Measurements from ENCODE around the gene GET3. TPM values are rescaled to one million over a fixed set of nuclear protein-coding genes. Genes with fewer than 3 reads are reported as not detected.
"Not testable (repeated sequence)": the region's sequence is repeated elsewhere in the genome, so short reads cannot be mapped to it uniquely, and the experiment has no call there.

GET3 gene
- total and polyA plus RNA-seq, 5 donors from 2014 or later = 37.9 to 91.2 (median 72.7) TPM

DNA sequence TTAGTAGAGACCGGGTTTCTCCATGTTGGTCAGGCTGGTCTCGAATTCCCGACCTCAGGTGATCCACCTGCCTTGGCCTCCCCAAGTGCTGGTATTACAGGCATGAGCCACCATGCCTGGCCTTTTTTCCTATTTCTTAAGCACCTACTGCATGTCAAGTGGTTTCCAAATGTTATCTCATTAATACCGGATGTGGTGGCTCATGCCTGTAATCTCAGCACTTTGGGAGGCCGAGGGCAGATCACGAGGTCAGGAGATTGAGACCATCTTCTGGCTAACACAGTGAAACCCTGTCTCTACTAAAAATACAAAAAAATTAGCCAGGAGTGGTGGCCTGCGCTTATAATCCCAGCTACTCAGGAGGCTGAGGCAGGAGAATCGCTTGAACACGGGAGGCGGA is 11.7 kb upstream of the GET3 start:
- H3K4me1 Mint-ChIP-seq = peaks cover 9 to 41% (median 35%) of the 10 kb centered on the region in 4 donors
- peaks cover 30% of the 10 kb centered on the region for H3K4me1 ChIP-seq (ENCODE audit: control insufficient read depth, insufficient read depth, low read length, poor library complexity, severe bottlenecking)
- not testable (repeated sequence) for H3K27ac Mint-ChIP-seq; H3K9me3 Mint-ChIP-seq; H3K27me3 ChIP-seq (ENCODE audit: control insufficient read depth, insufficient read depth, low read length); H3K4me3 ChIP-seq (ENCODE audit: low read depth, low read length); H3K9me3 ChIP-seq (ENCODE audit: control insufficient read depth in 2 of 2, low read length in 2 of 2); DNase-seq; H3K27ac ChIP-seq (ENCODE audit: insufficient read depth, low read length, poor library complexity, severe bottlenecking); ATAC-seq (ENCODE audit: low read depth in 2 of 2)
- peaks cover 16% of the 10 kb centered on the region for H3K36me3 ChIP-seq (ENCODE audit: control insufficient read depth, insufficient read depth, low read length)
- peaks cover 19% of the 10 kb centered on the region for H3K36me3 Mint-ChIP-seq
- peak overlapping the region in 2 of 4 donors; percentile 60 to 86 for H3K4me3 Mint-ChIP-seq
- peaks cover 12% of the 10 kb centered on the region for H3K27me3 Mint-ChIP-seq

DNA sequence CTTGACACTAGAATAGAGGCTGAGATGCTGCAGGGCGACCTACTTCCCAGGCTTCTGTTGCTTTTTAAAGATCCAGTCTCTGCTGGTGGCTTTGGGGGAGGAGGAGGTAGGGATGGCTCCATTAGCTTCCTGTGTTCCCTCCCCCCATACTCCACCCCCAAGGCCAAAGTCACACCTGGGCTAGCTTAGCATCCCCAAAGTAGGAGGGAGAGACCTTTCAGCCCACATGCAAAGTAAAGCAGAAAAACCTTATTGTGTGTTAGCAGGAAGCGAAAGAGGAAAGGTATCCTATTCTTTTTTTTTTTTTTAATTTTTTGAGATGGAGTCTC is 10.3 kb upstream of the GET3 start:
- Mint-ChIP-seq H3K36me3 (peaks cover 21% of the 10 kb centered on the region), H3K4me1 (peaks cover 9 to 46% (median 28%) of the 10 kb centered on the region in 4 donors), H3K27ac (no peak overlapping the region), H3K27me3 (peaks cover 12% of the 10 kb centered on the region), H3K9me3 (peaks cover 0 to 3% (median 0%) of the 10 kb centered on the region in 7 donors), H3K4me3 (peak overlapping the region in 1 of 4 donors; percentile 86)
- H3K4me1 ChIP-seq (ENCODE audit: control insufficient read depth, insufficient read depth, low read length, poor library complexity, severe bottlenecking) = peaks cover 23% of the 10 kb centered on the region
- H3K27me3 ChIP-seq (ENCODE audit: control insufficient read depth, insufficient read depth, low read length) = no peaks in the 10 kb centered on the region
- H3K36me3 ChIP-seq (ENCODE audit: control insufficient read depth, insufficient read depth, low read length) = peaks cover 23% of the 10 kb centered on the region
- H3K4me3 ChIP-seq (ENCODE audit: low read depth, low read length) = no peak overlapping the region
- H3K27ac ChIP-seq (ENCODE audit: insufficient read depth, low read length, poor library complexity, severe bottlenecking) = no peak overlapping the region
- DNase-seq (no peak), ATAC-seq (ENCODE audit: low read depth in 2 of 2) (no peak)
- no peaks in the 10 kb centered on the region for H3K9me3 ChIP-seq (ENCODE audit: control insufficient read depth in 2 of 2, low read length in 2 of 2)

DNA sequence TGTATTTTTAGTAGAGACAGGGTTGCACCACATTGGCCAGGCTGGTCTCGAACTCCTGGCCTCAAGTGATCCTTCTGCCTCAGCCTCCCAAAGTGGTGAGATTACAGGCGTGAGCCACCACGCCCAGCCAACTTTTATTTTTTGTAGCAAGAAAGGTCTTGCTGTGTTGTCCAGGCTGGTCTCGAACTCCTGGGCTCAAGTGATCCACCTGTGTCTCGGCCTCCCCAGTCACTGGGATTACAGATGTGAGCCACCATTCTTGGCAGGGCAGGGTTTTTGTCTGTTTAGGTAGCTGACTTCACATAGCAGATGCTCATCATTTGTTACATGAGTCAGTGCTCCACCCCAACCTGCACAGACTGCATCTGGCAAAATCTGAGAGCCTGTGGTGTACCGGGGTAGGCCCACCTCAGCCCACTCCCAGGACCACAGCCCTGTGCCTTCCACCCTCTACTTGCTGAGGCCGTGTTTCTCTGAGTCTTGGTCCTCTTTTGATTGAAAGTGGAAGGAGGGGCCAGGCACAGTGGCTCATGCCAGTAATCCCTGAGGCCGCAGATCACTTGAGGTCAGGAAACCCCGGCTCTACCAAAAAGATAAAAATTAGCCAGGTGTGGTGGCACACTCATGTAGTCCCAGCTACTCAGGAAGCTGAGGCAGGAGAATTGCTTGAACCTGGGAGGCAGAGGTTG is 9.4 kb upstream of the GET3 start:
- peaks cover 26% of the 10 kb centered on the region for H3K36me3 ChIP-seq (ENCODE audit: control insufficient read depth, insufficient read depth, low read length)
- ATAC-seq (ENCODE audit: low read depth in 2 of 2) = no peak
- no peak overlapping the region for H3K27ac Mint-ChIP-seq
- no peaks in the 10 kb centered on the region for H3K27me3 ChIP-seq (ENCODE audit: control insufficient read depth, insufficient read depth, low read length)
- no peaks in the 10 kb centered on the region for H3K9me3 Mint-ChIP-seq
- peaks cover 28% of the 10 kb centered on the region for H3K4me1 ChIP-seq (ENCODE audit: control insufficient read depth, insufficient read depth, low read length, poor library complexity, severe bottlenecking)
- H3K27me3 Mint-ChIP-seq = peaks cover 5% of the 10 kb centered on the region
- H3K27ac ChIP-seq (ENCODE audit: insufficient read depth, low read length, poor library complexity, severe bottlenecking) = no peak overlapping the region
- DNase-seq = no peak
- peaks cover 9 to 51% (median 26%) of the 10 kb centered on the region in 4 donors for H3K4me1 Mint-ChIP-seq
- H3K9me3 ChIP-seq (ENCODE audit: control insufficient read depth in 2 of 2, low read length in 2 of 2) = no peaks in the 10 kb centered on the region
- peaks cover 25% of the 10 kb centered on the region for H3K36me3 Mint-ChIP-seq
- H3K4me3 Mint-ChIP-seq = peak overlapping the region in 1 of 4 donors; percentile 88
- H3K4me3 ChIP-seq (ENCODE audit: low read depth, low read length) = no peak overlapping the region

DNA sequence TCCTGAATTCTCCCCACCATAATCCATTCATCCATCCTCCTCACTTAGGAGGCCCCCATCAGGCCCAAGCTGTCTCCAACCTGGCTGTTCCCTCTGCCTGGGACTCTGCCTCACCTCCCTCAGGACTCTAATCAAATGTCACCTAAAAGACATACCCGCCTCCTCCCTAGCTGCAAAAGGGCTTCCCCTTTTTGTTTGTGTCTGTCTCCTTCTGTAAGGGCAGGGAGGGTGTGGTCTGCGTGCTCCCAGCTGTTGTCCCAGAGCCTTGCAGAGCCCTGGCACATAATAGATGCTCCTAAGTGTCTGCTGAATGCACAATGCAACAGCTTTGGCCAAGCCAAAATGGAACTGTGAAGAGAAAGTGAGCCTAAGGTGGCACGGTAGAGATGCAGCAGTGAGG is 7.2 kb upstream of the GET3 start:
- ATAC-seq (ENCODE audit: low read depth in 2 of 2) (no peak), DNase-seq (no peak)
- Histone ChIP-seq H3K27me3 (ENCODE audit: control insufficient read depth, insufficient read depth, low read length) (no peaks in the 10 kb centered on the region), H3K4me3 (ENCODE audit: low read depth, low read length) (no peak overlapping the region), H3K27ac (ENCODE audit: insufficient read depth, low read length, poor library complexity, severe bottlenecking) (no peak overlapping the region), H3K9me3 (ENCODE audit: control insufficient read depth in 2 of 2, low read length in 2 of 2) (no peaks in the 10 kb centered on the region), H3K4me1 (ENCODE audit: control insufficient read depth, insufficient read depth, low read length, poor library complexity, severe bottlenecking) (peaks cover 31% of the 10 kb centered on the region), H3K36me3 (ENCODE audit: control insufficient read depth, insufficient read depth, low read length) (peaks cover 26% of the 10 kb centered on the region)
- Mint-ChIP-seq H3K27me3 (peaks cover 5% of the 10 kb centered on the region), H3K4me3 (peak overlapping the region in 3 of 4 donors; percentile 21 to 88 (median 33)), H3K9me3 (no peaks in the 10 kb centered on the region), H3K4me1 (peaks cover 10 to 48% (median 24%) of the 10 kb centered on the region in 4 donors), H3K36me3 (peaks cover 25% of the 10 kb centered on the region), H3K27ac (no peak overlapping the region)

DNA sequence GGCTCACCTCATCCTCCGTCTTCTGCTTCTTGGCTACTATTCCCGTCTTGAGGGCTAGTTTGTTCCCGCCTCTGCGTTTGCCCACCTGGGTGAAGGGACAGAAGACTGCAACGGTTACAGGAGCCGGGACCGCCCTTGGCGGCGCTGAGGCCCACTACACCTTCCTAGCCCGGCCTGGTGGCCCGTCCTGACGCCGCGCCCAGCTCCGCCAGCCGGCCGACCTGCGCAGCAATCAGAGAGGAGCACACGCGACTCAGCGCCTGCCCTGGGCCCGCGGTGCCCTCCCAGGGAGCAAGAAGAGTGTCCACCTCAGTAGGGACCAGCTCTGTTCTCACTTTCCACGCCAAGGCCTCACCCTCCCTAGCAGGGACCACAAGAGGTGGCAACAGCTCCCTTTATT is 6.0 kb upstream of the GET3 start:
- H3K27me3 ChIP-seq (ENCODE audit: control insufficient read depth, insufficient read depth, low read length) = no peaks in the 10 kb centered on the region
- ATAC-seq (ENCODE audit: low read depth in 2 of 2) = no peak
- no peak overlapping the region for H3K27ac Mint-ChIP-seq
- no peaks in the 10 kb centered on the region for H3K9me3 ChIP-seq (ENCODE audit: control insufficient read depth in 2 of 2, low read length in 2 of 2)
- H3K4me1 Mint-ChIP-seq = peaks cover 9 to 54% (median 24%) of the 10 kb centered on the region in 4 donors
- peak overlapping the region in 2 of 4 donors; percentile 21 to 88 for H3K4me3 Mint-ChIP-seq
- DNase-seq = no peak
- H3K4me1 ChIP-seq (ENCODE audit: control insufficient read depth, insufficient read depth, low read length, poor library complexity, severe bottlenecking) = peaks cover 34% of the 10 kb centered on the region
- no peaks in the 10 kb centered on the region for H3K9me3 Mint-ChIP-seq
- no peak overlapping the region for H3K4me3 ChIP-seq (ENCODE audit: low read depth, low read length)
- H3K36me3 Mint-ChIP-seq = peaks cover 25% of the 10 kb centered on the region
- peaks cover 5% of the 10 kb centered on the region for H3K27me3 Mint-ChIP-seq
- H3K36me3 ChIP-seq (ENCODE audit: control insufficient read depth, insufficient read depth, low read length) = peaks cover 26% of the 10 kb centered on the region
- H3K27ac ChIP-seq (ENCODE audit: insufficient read depth, low read length, poor library complexity, severe bottlenecking) = no peak overlapping the region

DNA sequence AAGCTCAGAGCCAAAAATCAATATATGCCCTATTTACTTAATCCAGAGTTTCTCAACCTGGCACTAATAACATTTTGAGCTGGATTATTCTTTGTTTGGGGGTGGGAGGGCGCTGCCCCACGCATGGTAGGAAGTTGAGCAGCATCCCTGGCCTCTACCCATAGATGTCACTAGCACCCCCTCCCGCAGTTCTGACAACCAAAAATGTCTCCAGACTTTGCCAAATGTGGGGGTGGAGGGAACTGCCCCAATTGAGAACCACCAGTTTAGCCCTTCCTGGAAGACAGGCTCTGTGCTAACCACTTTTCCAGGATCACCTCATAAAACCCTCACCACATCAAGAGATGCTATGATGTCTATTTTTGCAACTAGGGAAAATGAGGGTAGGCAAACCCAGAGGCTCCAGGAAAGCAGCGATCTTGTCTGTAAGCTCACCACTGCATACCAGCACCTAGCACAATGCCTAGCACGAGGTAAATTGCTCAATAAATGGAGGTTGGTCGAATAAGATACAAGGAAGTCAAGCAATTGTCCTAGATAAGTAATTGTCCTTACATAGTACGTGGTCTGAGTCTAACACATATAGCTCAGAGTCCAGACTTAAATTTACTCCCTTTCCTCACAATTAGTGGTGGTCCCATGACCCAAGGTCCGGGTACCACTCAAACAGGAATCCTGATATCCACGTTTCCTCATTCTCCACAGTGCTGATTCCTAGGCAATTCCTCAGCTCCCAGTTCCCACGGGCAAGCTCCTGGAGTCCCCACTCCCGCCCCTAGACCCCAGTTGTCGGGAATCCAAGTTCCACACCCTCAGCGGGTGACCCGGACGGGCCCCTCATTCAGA is 3.7 kb upstream of the GET3 start:
- peaks cover 5% of the 10 kb centered on the region for H3K27me3 Mint-ChIP-seq
- peak overlapping the region; percentile 88 to 100 (median 94) for H3K4me3 Mint-ChIP-seq
- no peaks in the 10 kb centered on the region for H3K9me3 Mint-ChIP-seq
- H3K27ac Mint-ChIP-seq = peak overlapping the region; percentile 20 to 97 (median 90)
- peak overlapping the region; percentile 99 for H3K4me3 ChIP-seq (ENCODE audit: low read depth, low read length)
- peaks cover 21% of the 10 kb centered on the region for H3K36me3 ChIP-seq (ENCODE audit: control insufficient read depth, insufficient read depth, low read length)
- ATAC-seq (ENCODE audit: low read depth in 2 of 2) (no peak), DNase-seq (peak in 2 of 3 donors; percentile 29 to 73)
- no peaks in the 10 kb centered on the region for H3K27me3 ChIP-seq (ENCODE audit: control insufficient read depth, insufficient read depth, low read length)
- peak overlapping the region; percentile 93 for H3K27ac ChIP-seq (ENCODE audit: insufficient read depth, low read length, poor library complexity, severe bottlenecking)
- peaks cover 5 to 74% (median 36%) of the 10 kb centered on the region in 4 donors for H3K4me1 Mint-ChIP-seq
- H3K36me3 Mint-ChIP-seq = peaks cover 25% of the 10 kb centered on the region
- no peaks in the 10 kb centered on the region for H3K9me3 ChIP-seq (ENCODE audit: control insufficient read depth in 2 of 2, low read length in 2 of 2)
- H3K4me1 ChIP-seq (ENCODE audit: control insufficient read depth, insufficient read depth, low read length, poor library complexity, severe bottlenecking) = peaks cover 53% of the 10 kb centered on the region

DNA sequence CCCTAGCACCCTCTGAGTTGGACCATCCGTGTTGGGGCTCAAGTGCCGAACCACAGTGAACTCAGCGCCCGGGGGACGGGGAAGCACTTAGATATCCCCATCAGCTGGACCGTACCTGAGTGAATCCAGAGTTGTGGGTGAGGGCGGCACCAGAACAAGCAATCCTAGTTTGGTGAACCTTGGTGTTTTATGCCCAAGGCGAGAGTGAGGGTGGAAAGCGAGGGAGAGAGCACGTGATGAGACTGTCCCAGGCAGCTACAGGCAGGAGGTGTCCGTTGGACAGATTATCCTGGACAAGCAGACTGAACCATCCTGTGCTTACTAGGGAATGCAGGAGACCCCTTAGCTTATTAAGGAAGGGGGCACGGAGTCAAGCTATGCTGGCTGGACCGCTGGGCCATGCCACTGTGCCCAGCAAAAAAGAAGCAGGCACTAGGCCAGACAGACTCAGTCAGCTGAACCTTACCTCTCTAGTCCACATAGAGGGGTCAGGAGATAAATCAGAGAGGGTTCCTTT is 596 bp downstream of the GET3 start:
- no peak for ATAC-seq (ENCODE audit: low read depth in 2 of 2)
- Mint-ChIP-seq H3K9me3 (no peaks in the 10 kb centered on the region), H3K4me1 (peaks cover 5 to 47% (median 30%) of the 10 kb centered on the region in 4 donors), H3K27me3 (no peaks in the 10 kb centered on the region), H3K27ac (peak overlapping the region in 2 of 3 donors; percentile 94 to 99), H3K36me3 (peaks cover 16% of the 10 kb centered on the region), H3K4me3 (peak overlapping the region; percentile 91 to 100 (median 98))
- DNase-seq = no peak
- Histone ChIP-seq H3K36me3 (ENCODE audit: control insufficient read depth, insufficient read depth, low read length) (peaks cover 10% of the 10 kb centered on the region), H3K4me3 (ENCODE audit: low read depth, low read length) (peak overlapping the region; percentile 94), H3K4me1 (ENCODE audit: control insufficient read depth, insufficient read depth, low read length, poor library complexity, severe bottlenecking) (peaks cover 37% of the 10 kb centered on the region), H3K9me3 (ENCODE audit: control insufficient read depth in 2 of 2, low read length in 2 of 2) (no peaks in the 10 kb centered on the region), H3K27me3 (ENCODE audit: control insufficient read depth, insufficient read depth, low read length) (no peaks in the 10 kb centered on the region), H3K27ac (ENCODE audit: insufficient read depth, low read length, poor library complexity, severe bottlenecking) (peak overlapping the region; percentile 89)

All from CD4-positive, CD25-positive, alpha-beta regulatory T cell (primary cell).